Heart right ventricle (tissue), 16 donors: ENCODE results near the gene PMEL. TPM values are rescaled to one million over a fixed set of nuclear protein-coding genes. Genes with fewer than 3 reads are reported as not detected.

ENCODE experiments used
- ATAC-seq, 8 donors: fragments of 200-7000 bp; cut with Tn5 transposase; one replicate each; pipeline ENCODE4 v1.9.1; 2020; ENCODE audit warnings: mild to moderate bottlenecking in 8 of 8, moderate library complexity in 8 of 8, moderate number of reproducible peaks in 1 of 8
- DNase-seq, 2 donors: peaks; one replicate each; pipeline ENCODE4 v3.0.0-alpha.2; 2020
- H3K27ac ChIP-seq, 10 donors: fragments of 200-600 bp; sonication (generic) in 2 of 10; one replicate each; pipeline versions ENCODE4 v1.5.0 to v1.8.0; 2020 to 2022; ENCODE audit warnings: mild to moderate bottlenecking in 3 of 10
- H3K27me3 ChIP-seq, 7 donors: fragments of 200-600 bp; one replicate each; pipeline ENCODE4 v1.8.0; 2021 to 2022; ENCODE audit warnings: mild to moderate bottlenecking in 2 of 7
- H3K36me3 ChIP-seq, 9 donors: fragments of 200-600 bp; sonication (generic) in 1 of 9; one replicate each; pipeline versions ENCODE4 v1.5.0 to v1.8.0; 2020 to 2022; ENCODE audit warnings: mild to moderate bottlenecking in 2 of 9
- H3K4me1 ChIP-seq, 9 donors: fragments of 200-600 bp; sonication (generic) in 1 of 9; one replicate each; pipeline versions ENCODE4 v1.5.0 to v1.8.0; 2020 to 2022; ENCODE audit warnings: mild to moderate bottlenecking in 4 of 9
- H3K4me3 ChIP-seq, 10 donors: fragments of 200-600 bp; sonication (generic) in 2 of 10; one replicate each; pipeline versions ENCODE4 v1.5.0 to v1.8.0; 2020 to 2022; ENCODE audit warnings: mild to moderate bottlenecking in 7 of 10, moderate library complexity in 2 of 10
- H3K9me3 ChIP-seq, 11 donors: fragments of 200-600 bp in 10 of 11; sonication (generic) in 2 of 11; one replicate each; pipeline versions ENCODE4 v1.5.0 to v1.8.0; 2013 to 2022; ENCODE audit warnings: mild to moderate bottlenecking in 2 of 11, control low read depth in 1 of 11, moderate library complexity in 1 of 11
- WGBS, 2 donors: extraction: QIAGEN DNeasy Blood & Tissue Kit; methylation state at CpG; one replicate each; pipeline ENCODE4 v1.1.7; 2013; ENCODE audit warnings: inconsistent platforms in 1 of 2; 5-methylcytosine and 5-hydroxymethylcytosine counted together
- intact Hi-C, 10 donors: fragments of 100-400 bp; cut with DNase I; formaldehyde crosslinking; loops; one replicate each; pipeline versions ENCODE4 v1.11.1 to v1.14.2; 2022
- polyA plus RNA-seq, 2 donors: library from polyadenylated mRNA; stranded (reverse); fragments of 200-250 nt; gene quantifications; one replicate each; pipeline ENCODE4 v1.2.3, GENCODE V29; 2013
- total RNA-seq, 10 donors: library from RNA; stranded (reverse); fragmentation: NEBNext Ultra II Directional in 3 of 10; extraction: Animal tissue kit (Norgen Biotek cat#: 25700) in 3 of 10; gene quantifications; one replicate each; pipeline versions ENCODE4 v1.2.1 to v1.2.4, GENCODE V29; 2021 to 2023
- TF ChIP-seq, protein P1 (sequence below), 9 donors: fragments of 200-600 bp; sonication (generic) in 2 of 9; IDR thresholded peaks; one replicate each; pipeline versions ENCODE4 v1.5.0 to v1.8.0; 2021 to 2022; ENCODE audit warnings: antibody characterized with exemption in 9 of 9, mild to moderate bottlenecking in 5 of 9, moderate library complexity in 1 of 9
- donor health status: Arrhythmogenic right ventricular cardiomyopathy.
- donor health status: ischemic (EF 13 %, LVEDD 7.1; RV severe dilation, severe dysfunction).
- donor health status: healthy with polysubstance abuse.
- donor health status: DM: no; HTN: yes; CAD: no.
- donor health status: DM: no; HTN: no; CAD: no.
- donor health status: ischemic (EF 25% LVEDD 6.9; RV normal size, moderate dysfunction).
- donor health status: ischemic (EF 25% LVEDD 5.7; RV mildly dilated, moderate dysfunction).
- donor health status: healthy.
- donor health status: DM: yes; HTN: yes; CAD: no.
- donor health status: Ischemic cardiomyopathy.
- donor health status: ischemic (EF 35%, LVEDD 5.7; RV mildly dilated, moderate dysfunction).
- donor health status: nonischemic (EF 11% LVEDD 7.7; RV severe dilation, severe dysfunction).
- donor health status: DM: yes; HTN: yes; CAD: no.
- donor health status: PGD.
- donor health status: ischemic (EF 29% LVEDD 5.4; RV normal size, mild dysfunction).
- donor health status: nonischemic (EF 23%, LVEDD 6.1; RV moderate dilation, normal function).

The PMEL gene
- total and polyA plus RNA-seq, 12 donors, result 0.26 to 1.3 (median 0.58) TPM

DNA sequence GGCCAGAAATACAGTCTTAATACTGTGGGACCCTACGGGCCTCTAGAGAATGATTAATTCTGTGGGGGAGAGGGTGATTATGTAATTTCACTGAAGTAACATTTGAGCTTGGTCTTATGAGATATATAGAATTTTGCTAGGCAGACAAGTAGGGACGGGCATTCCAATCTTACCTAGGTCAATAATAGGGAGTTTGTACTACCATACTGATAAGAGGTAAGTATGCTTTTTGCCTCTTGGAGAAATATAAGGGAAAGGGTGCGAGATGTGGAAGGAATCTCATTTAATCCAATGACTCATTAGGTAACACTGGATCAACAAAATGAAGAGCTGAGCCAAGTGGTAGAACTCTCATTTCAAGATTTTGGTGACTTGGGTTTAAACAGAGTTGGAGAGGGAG, 13.2 kb upstream of the PMEL start:
- Histone ChIP-seq H3K4me3 (no peak overlapping the region), H3K27ac (no peak overlapping the region), H3K36me3 (peaks cover 0 to 64% (median 9%) of the 10 kb centered on the region in 9 donors), H3K4me1 (peaks cover 2 to 60% (median 32%) of the 10 kb centered on the region in 9 donors), H3K9me3 (no peaks in the 10 kb centered on the region), H3K27me3 (no peaks in the 10 kb centered on the region)
- TF ChIP-seq, protein P1, sequence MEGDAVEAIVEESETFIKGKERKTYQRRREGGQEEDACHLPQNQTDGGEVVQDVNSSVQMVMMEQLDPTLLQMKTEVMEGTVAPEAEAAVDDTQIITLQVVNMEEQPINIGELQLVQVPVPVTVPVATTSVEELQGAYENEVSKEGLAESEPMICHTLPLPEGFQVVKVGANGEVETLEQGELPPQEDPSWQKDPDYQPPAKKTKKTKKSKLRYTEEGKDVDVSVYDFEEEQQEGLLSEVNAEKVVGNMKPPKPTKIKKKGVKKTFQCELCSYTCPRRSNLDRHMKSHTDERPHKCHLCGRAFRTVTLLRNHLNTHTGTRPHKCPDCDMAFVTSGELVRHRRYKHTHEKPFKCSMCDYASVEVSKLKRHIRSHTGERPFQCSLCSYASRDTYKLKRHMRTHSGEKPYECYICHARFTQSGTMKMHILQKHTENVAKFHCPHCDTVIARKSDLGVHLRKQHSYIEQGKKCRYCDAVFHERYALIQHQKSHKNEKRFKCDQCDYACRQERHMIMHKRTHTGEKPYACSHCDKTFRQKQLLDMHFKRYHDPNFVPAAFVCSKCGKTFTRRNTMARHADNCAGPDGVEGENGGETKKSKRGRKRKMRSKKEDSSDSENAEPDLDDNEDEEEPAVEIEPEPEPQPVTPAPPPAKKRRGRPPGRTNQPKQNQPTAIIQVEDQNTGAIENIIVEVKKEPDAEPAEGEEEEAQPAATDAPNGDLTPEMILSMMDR (IDR thresholded peaks at IDR 0.05), result no peak
- WGBS, 2 donors, result 91 to 96% methylated on average over 3 of the region's 3 CpGs
- intact Hi-C loops, result no loop called here
- DNase-seq, result no peak
- ATAC-seq, result no peak

GRCh38 chr12:55978393-55978792, 12.6 kb upstream of the PMEL start:
- H3K4me1 ChIP-seq, result peaks cover 2 to 59% (median 32%) of the 10 kb centered on the region in 9 donors
- DNase-seq, result no peak
- 92 to 98% methylated on average over 7 of the region's 7 CpGs for WGBS, 2 donors

DNA sequence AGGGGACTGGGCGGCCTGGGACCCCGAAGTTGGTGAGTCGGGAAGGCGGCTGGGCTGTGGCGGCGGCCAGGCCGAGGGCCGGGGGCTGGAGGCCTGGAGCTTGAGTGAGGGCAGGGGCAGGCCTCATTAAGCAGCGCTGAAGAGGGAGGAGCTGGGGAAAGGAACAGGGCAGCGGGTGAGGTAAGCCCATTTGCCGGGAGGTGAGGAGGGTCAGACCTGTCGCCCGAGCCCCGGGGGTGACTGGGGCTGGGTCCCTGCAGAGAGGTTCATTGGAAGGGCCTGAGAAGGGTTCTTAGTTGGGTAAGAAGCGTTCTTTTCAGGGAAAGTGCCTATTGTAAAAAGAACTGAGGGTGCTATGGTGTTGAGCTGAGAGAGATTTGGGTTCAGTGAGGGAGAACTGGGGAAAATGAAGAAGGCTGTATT, 8.5 kb upstream of the PMEL start:
- peak; percentile 23 to 68 (median 38) for ATAC-seq
- peak overlapping the region; percentile 79 to 100 (median 96) for H3K4me3 ChIP-seq
- peak overlapping the region; percentile 94 to 99 (median 96) for H3K27ac ChIP-seq
- H3K4me1 ChIP-seq, result peaks cover 2 to 51% (median 42%) of the 10 kb centered on the region in 9 donors
- peaks cover 0 to 40% (median 0%) of the 10 kb centered on the region in 9 donors for H3K36me3 ChIP-seq
- intact Hi-C loops, result loop anchor here in 1 of 10 donors (5.0 kb wide), 1 partner anchor 47 kb away; the partner anchor contains the start of gene PYM1
- H3K27me3 ChIP-seq, result no peaks in the 10 kb centered on the region
- 0% methylated on average over 15 of the region's 15 CpGs for WGBS, 2 donors
- DNase-seq, result no peak
- H3K9me3 ChIP-seq, result no peaks in the 10 kb centered on the region
- TF ChIP-seq, protein P1 (IDR thresholded peaks at IDR 0.05), result no peak

More at GRCh38 chr12:55978393-55978792, 12.6 kb upstream of the PMEL start:
- TF ChIP-seq, protein P1 (IDR thresholded peaks at IDR 0.05), result no peak
- Histone ChIP-seq H3K4me3 (no peak overlapping the region), H3K27me3 (no peaks in the 10 kb centered on the region), H3K9me3 (no peaks in the 10 kb centered on the region), H3K27ac (no peak overlapping the region), H3K36me3 (peaks cover 0 to 57% (median 9%) of the 10 kb centered on the region in 9 donors)
- intact Hi-C loops, result no loop called here
- ATAC-seq, result no peak

- H3K27ac ChIP-seq, result peak within 1 kb of the TSS; percentile 94 to 99 (median 96)
- ATAC-seq (peak; percentile 92 to 96 (median 94)), DNase-seq (peak; percentile 97 to 100)
- H3K4me3 ChIP-seq, result peak within 1 kb of the TSS; percentile 79 to 100 (median 96)
- H3K9me3 ChIP-seq, result no peaks in the 10 kb centered on the region
- TF ChIP-seq, protein P1 (IDR thresholded peaks at IDR 0.05), result peak in 5 of 9 donors; percentile 11 to 69 (median 30)
- H3K27me3 ChIP-seq, result no peaks in the 10 kb centered on the region
- WGBS, 2 donors, result 0 to 1% methylated on average over 39 of the region's 39 CpGs
- intact Hi-C loops, result loop anchor here in 3 of 10 donors (1.0 to 5.0 kb wide), 3 partner anchors 46 to 47 kb away; partner anchors contain the start of gene PYM1 (in 3 of the 3)
- peaks cover 2 to 49% (median 42%) of the 10 kb centered on the region in 9 donors for H3K4me1 ChIP-seq
- peaks cover 0 to 40% (median 0%) of the 10 kb centered on the region in 9 donors for H3K36me3 ChIP-seq
Measured at GRCh38 chr12:55973599-55974307, 7.9 kb upstream of the PMEL start, which contains the start of gene RAB5B. TSS of gene RAB5B (plus strand) at chr12:55974078. CDS start at chr12:55986961, 12,883 bp downstream.
